ENCODE measurements around the gene CD300LF. TPM values are rescaled to one million over a fixed set of nuclear protein-coding genes. Genes with fewer than 3 reads are reported as not detected.

The CD300LF gene
- total RNA-seq, 1 donor from 2014 or later, result not detected

DNA sequence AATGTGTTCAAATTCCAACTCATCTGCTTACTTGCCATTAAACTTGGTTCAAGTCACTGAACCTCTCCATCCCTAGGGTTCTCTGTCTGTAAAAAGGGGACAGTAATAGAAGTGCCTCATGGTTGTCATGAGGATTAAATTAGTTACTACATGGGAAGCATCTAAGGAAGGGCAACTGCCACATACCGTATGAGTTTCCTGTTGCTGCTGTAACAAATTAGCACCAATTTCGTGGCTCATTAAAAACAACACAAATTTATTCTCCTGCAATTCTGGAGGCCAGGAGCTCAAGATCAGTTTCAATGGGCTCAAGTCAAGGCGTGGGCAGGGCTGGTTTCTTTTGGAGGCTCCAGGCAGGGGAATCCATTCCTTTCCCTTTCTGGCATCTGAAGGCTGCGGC lies 18.6 kb downstream of the CD300LF start:
- Mint-ChIP-seq H3K4me1 (ENCODE audit: unreplicated experiment) (no peaks in the 10 kb centered on the region), H3K9me3 (ENCODE audit: unreplicated experiment) (no peaks in the 10 kb centered on the region), H3K27ac (ENCODE audit: unreplicated experiment) (no peak overlapping the region), H3K36me3 (ENCODE audit: unreplicated experiment) (no peaks in the 10 kb centered on the region), H3K27me3 (ENCODE audit: unreplicated experiment) (peaks cover 6% of the 10 kb centered on the region), H3K4me3 (ENCODE audit: unreplicated experiment) (no peak overlapping the region)
- DNase-seq (ENCODE audit: extremely low spot score, unreplicated experiment), result no peak
- TF ChIP-seq, protein P1, sequence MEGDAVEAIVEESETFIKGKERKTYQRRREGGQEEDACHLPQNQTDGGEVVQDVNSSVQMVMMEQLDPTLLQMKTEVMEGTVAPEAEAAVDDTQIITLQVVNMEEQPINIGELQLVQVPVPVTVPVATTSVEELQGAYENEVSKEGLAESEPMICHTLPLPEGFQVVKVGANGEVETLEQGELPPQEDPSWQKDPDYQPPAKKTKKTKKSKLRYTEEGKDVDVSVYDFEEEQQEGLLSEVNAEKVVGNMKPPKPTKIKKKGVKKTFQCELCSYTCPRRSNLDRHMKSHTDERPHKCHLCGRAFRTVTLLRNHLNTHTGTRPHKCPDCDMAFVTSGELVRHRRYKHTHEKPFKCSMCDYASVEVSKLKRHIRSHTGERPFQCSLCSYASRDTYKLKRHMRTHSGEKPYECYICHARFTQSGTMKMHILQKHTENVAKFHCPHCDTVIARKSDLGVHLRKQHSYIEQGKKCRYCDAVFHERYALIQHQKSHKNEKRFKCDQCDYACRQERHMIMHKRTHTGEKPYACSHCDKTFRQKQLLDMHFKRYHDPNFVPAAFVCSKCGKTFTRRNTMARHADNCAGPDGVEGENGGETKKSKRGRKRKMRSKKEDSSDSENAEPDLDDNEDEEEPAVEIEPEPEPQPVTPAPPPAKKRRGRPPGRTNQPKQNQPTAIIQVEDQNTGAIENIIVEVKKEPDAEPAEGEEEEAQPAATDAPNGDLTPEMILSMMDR (IDR thresholded peaks at IDR 0.05), result no peak

DNA sequence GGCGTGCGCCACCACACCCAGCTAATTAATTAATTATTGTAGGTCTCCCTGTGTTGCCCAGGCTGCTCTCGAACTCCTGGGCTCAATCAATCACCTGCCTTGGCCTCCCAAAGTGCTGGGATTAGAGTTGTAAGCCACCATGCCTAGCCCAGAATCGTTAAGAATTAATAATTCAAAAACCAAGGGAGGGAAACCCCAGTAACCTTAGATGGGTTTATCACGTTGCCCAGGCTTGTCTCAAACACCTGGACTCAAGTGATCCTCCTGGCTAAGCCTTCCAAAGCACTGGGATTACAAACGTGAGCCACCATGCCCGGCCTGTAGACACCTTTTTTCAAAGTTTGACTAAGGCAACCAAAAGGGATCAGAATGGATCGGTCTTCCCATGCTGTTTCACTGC lies 21.6 kb downstream of the CD300LF start:
- Mint-ChIP-seq H3K27me3 (ENCODE audit: unreplicated experiment) (peaks cover 6% of the 10 kb centered on the region), H3K4me1 (ENCODE audit: unreplicated experiment) (no peaks in the 10 kb centered on the region), H3K36me3 (ENCODE audit: unreplicated experiment) (no peaks in the 10 kb centered on the region), H3K27ac (ENCODE audit: unreplicated experiment) (no peak overlapping the region), H3K4me3 (ENCODE audit: unreplicated experiment) (no peak overlapping the region), H3K9me3 (ENCODE audit: unreplicated experiment) (no peaks in the 10 kb centered on the region)
- TF ChIP-seq, protein P1 (IDR thresholded peaks at IDR 0.05), result no peak
- DNase-seq (ENCODE audit: extremely low spot score, unreplicated experiment), result no peak

DNA sequence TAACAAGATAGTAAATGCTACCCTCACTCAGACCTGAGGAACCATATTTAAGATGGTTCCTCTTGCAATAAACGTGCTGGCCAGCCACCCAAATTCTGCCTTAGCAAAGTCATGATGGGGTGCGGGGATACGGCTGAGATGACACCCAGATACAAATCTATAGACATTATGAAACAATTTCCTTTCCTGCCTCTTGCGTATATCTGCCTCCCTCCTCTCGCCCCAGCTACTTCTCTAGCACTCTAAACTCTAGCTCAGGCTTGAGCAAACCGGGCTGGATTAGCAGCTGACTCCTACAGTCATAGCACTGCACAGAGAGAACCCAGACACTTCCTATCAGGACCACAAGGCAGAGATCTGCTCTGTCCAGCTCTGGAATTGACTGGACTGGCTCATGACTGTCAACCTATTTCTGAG lies 22.3 kb downstream of the CD300LF start:
- Mint-ChIP-seq H3K27ac (ENCODE audit: unreplicated experiment) (no peak overlapping the region), H3K27me3 (ENCODE audit: unreplicated experiment) (peaks cover 6% of the 10 kb centered on the region), H3K9me3 (ENCODE audit: unreplicated experiment) (no peaks in the 10 kb centered on the region), H3K4me1 (ENCODE audit: unreplicated experiment) (no peaks in the 10 kb centered on the region), H3K4me3 (ENCODE audit: unreplicated experiment) (no peak overlapping the region), H3K36me3 (ENCODE audit: unreplicated experiment) (no peaks in the 10 kb centered on the region)
- no peak for DNase-seq (ENCODE audit: extremely low spot score, unreplicated experiment)
- TF ChIP-seq, protein P1 (IDR thresholded peaks at IDR 0.05), result no peak

DNA sequence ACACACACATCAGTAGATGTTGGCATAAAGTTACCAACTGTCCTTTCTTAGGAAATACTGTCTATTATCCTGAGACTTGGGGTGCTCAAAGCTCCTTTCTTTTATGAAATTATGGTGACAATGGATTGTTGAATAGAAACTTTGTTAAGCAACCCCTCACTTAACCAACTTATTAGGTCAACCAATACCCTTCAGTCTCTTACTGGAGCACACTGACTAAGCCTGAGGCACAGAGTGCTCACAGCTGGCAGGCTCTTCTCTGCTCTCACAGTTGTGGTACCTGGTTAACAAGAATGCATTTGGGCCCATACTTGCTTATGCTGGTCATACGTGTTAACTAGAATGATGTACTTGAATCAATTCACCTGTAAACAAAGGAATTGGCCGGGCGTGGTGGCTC lies 24.8 kb downstream of the CD300LF start:
- no peaks in the 10 kb centered on the region for H3K9me3 Mint-ChIP-seq (ENCODE audit: unreplicated experiment)
- H3K4me3 Mint-ChIP-seq (ENCODE audit: unreplicated experiment), result no peak overlapping the region
- no peaks in the 10 kb centered on the region for H3K36me3 Mint-ChIP-seq (ENCODE audit: unreplicated experiment)
- H3K4me1 Mint-ChIP-seq (ENCODE audit: unreplicated experiment), result no peaks in the 10 kb centered on the region
- H3K27me3 Mint-ChIP-seq (ENCODE audit: unreplicated experiment), result peaks cover 3% of the 10 kb centered on the region
- TF ChIP-seq, protein P1 (IDR thresholded peaks at IDR 0.05), result no peak
- H3K27ac Mint-ChIP-seq (ENCODE audit: unreplicated experiment), result no peak overlapping the region
- no peak for DNase-seq (ENCODE audit: extremely low spot score, unreplicated experiment)

DNA sequence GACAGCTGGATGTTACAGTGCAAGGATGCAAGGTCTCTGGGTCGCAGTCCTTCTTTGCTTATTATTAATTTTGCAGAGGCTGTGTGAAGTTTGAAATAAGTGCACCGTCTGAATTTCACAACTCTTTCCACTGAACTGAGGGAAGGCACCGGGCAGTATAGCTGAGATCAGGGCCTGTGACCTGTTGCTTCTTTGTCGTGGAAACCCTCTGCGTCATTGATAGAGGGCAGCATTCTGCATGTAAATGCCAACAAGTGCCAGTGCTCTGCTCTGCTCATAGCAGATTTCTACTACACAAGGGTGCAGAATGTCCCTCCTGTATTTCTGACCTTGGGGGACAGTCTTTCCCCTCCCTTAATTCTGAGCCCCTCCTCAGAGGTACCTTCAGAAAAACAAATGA lies 26.0 kb downstream of the CD300LF start:
- no peak overlapping the region for H3K27ac Mint-ChIP-seq (ENCODE audit: unreplicated experiment)
- H3K4me3 Mint-ChIP-seq (ENCODE audit: unreplicated experiment), result no peak overlapping the region
- no peaks in the 10 kb centered on the region for H3K36me3 Mint-ChIP-seq (ENCODE audit: unreplicated experiment)
- TF ChIP-seq, protein P1 (IDR thresholded peaks at IDR 0.05), result no peak
- peaks cover 3% of the 10 kb centered on the region for H3K27me3 Mint-ChIP-seq (ENCODE audit: unreplicated experiment)
- H3K9me3 Mint-ChIP-seq (ENCODE audit: unreplicated experiment), result no peaks in the 10 kb centered on the region
- H3K4me1 Mint-ChIP-seq (ENCODE audit: unreplicated experiment), result no peaks in the 10 kb centered on the region
- DNase-seq (ENCODE audit: extremely low spot score, unreplicated experiment), result no peak

Data from osteocyte (in vitro differentiated cells).